SK-N-SH treated with all-trans-retinoic acid at 6 μM for 48 hours (cell line): ENCODE data around the gene CLNK.

Experiments used
- ATAC-seq: fragments of 200-7000 bp; cut with Tn5 transposase; 3 replicates; pipeline ENCODE4 v1.9.1; 2020; ENCODE audit warnings: mild to moderate bottlenecking, moderate library complexity
- ARNTL ChIP-seq: fragments of 450-650 bp; formaldehyde crosslinking; IDR thresholded peaks from 2 replicates; pipeline ENCODE4 v1.5.0; 2020; ENCODE audit warnings: low read depth, mild to moderate bottlenecking, moderate library complexity, borderline replicate concordance
- BACH2 ChIP-seq: fragments of 250-450 bp; sonication (Bioruptor Pico); IDR thresholded peaks from 2 replicates; pipeline ENCODE4 v1.9.0; 2021; ENCODE audit warnings: mild to moderate bottlenecking, borderline replicate concordance
- CREB5 ChIP-seq: fragments of 250-450 bp; sonication (Bioruptor Pico); IDR thresholded peaks from 2 replicates; pipeline ENCODE4 v1.5.1; 2020; ENCODE audit warnings: low read depth, mild to moderate bottlenecking, moderate library complexity
- CSDC2 ChIP-seq: fragments of 250-450 bp; sonication (Bioruptor Pico); IDR thresholded peaks from 2 replicates; pipeline ENCODE4 v1.5.0; 2020; ENCODE audit warnings: mild to moderate bottlenecking, moderate library complexity
- CSRNP3 ChIP-seq: fragments of 250-450 bp; sonication (Bioruptor Pico); IDR thresholded peaks from 2 replicates; pipeline ENCODE4 v1.5.1; 2021; ENCODE audit warnings: mild to moderate bottlenecking, moderate library complexity
- ESRRG ChIP-seq: fragments of 250-450 bp; sonication (Bioruptor Pico); IDR thresholded peaks from 2 replicates; pipeline ENCODE4 v1.6.1; 2021; ENCODE audit warnings: mild to moderate bottlenecking
- GLIS3 ChIP-seq: fragments of 250-450 bp; sonication (Bioruptor Pico); IDR thresholded peaks from 2 replicates; pipeline ENCODE4 v1.5.0; 2020; ENCODE audit warnings: mild to moderate bottlenecking, moderate library complexity
- ISL1 ChIP-seq: fragments of 250-450 bp; sonication (Bioruptor Pico); IDR thresholded peaks from 2 replicates; pipeline ENCODE4 v2.1.2; 2022; ENCODE audit warnings: mild to moderate bottlenecking, moderate library complexity
- OSR1 ChIP-seq: fragments of 250-450 bp; sonication (Bioruptor Pico); IDR thresholded peaks from 2 replicates; pipeline ENCODE4 v1.8.0; 2022; ENCODE audit warnings: moderate library complexity, mild to moderate bottlenecking, inconsistent platforms
- PATZ1 ChIP-seq: fragments of 250-450 bp; sonication (Bioruptor Pico); IDR thresholded peaks from 2 replicates; pipeline ENCODE4 v1.8.0; 2020; ENCODE audit warnings: mild to moderate bottlenecking, moderate library complexity, borderline replicate concordance
- PPARA ChIP-seq: fragments of 250-450 bp; sonication (Bioruptor Pico); IDR thresholded peaks from 2 replicates; pipeline ENCODE4 v1.5.0; 2020; ENCODE audit warnings: mild to moderate bottlenecking, borderline replicate concordance
- RARB ChIP-seq: fragments of 250-450 bp; sonication (Bioruptor Pico); IDR thresholded peaks from 2 replicates; pipeline ENCODE4 v1.8.0; 2021; ENCODE audit warnings: mild to moderate bottlenecking, moderate library complexity
- SNAI2 ChIP-seq: fragments of 250-450 bp; sonication (Bioruptor Pico); IDR thresholded peaks from 2 replicates; pipeline ENCODE4 v1.5.0; 2020; ENCODE audit warnings: mild to moderate bottlenecking, moderate library complexity
- TCF4 ChIP-seq: fragments of 250-450 bp; sonication (Bioruptor Pico); IDR thresholded peaks from 2 replicates; pipeline ENCODE4 v1.8.0; 2021; ENCODE audit warnings: mild to moderate bottlenecking, moderate library complexity, borderline replicate concordance
- TOX ChIP-seq: fragments of 250-450 bp; sonication (Bioruptor Pico); IDR thresholded peaks from 2 replicates; pipeline ENCODE4 v1.8.0; 2021; ENCODE audit warnings: mild to moderate bottlenecking, moderate library complexity, borderline replicate concordance
- TSHZ2 ChIP-seq: fragments of 250-450 bp; sonication (Bioruptor Pico); IDR thresholded peaks from 2 replicates; pipeline ENCODE4 v1.5.0; 2020; ENCODE audit warnings: mild to moderate bottlenecking, moderate library complexity
- ZC3H10 ChIP-seq: fragments of 250-450 bp; sonication (Bioruptor Pico); IDR thresholded peaks from 2 replicates; pipeline ENCODE4 v1.5.1; 2021; ENCODE audit warnings: mild to moderate bottlenecking, moderate library complexity
- ZFP30 ChIP-seq: fragments of 450-650 bp; formaldehyde crosslinking; IDR thresholded peaks from 2 replicates; pipeline ENCODE4 v1.5.0; 2022; ENCODE audit warnings: mild to moderate bottlenecking, moderate library complexity
- ZNF565 ChIP-seq: fragments of 450-650 bp; formaldehyde crosslinking; conservative IDR thresholded peaks from 2 replicates; pipeline ENCODE4 v1.5.0; 2020; ENCODE audit warnings: low read depth, mild to moderate bottlenecking, moderate library complexity
- ZNF70 ChIP-seq: fragments of 450-650 bp; formaldehyde crosslinking; IDR thresholded peaks from 2 replicates; pipeline ENCODE4 v1.5.0; 2020; ENCODE audit warnings: mild to moderate bottlenecking, moderate library complexity
- ZNF8 ChIP-seq: fragments of 450-650 bp; formaldehyde crosslinking; IDR thresholded peaks from 2 replicates; pipeline ENCODE4 v1.5.0; 2020; ENCODE audit warnings: mild to moderate bottlenecking, moderate library complexity

Gene CLNK

GRCh38 chr4:10442976-10443375, 241.6 kb downstream of the CLNK start:
- no peak for ATAC-seq
- TF ChIP-seq PPARA (CRISPR knock-in tag), result no peak
- TF ChIP-seq CSDC2 (CRISPR knock-in tag), result no peak
- TF ChIP-seq PATZ1 (CRISPR knock-in tag), result no peak
- no peak for TF ChIP-seq ZC3H10 (CRISPR knock-in tag)
- no peak for TF ChIP-seq TCF4 (CRISPR knock-in tag)
- TF ChIP-seq BACH2 (CRISPR knock-in tag), result no peak
- no peak for TF ChIP-seq SNAI2 (CRISPR knock-in tag)
- no peak for TF ChIP-seq ZNF8 (CRISPR knock-in tag)
- no peak for TF ChIP-seq TOX (CRISPR knock-in tag)
- no peak for TF ChIP-seq ESRRG (CRISPR knock-in tag)
- no peak for TF ChIP-seq TSHZ2 (CRISPR knock-in tag)
- TF ChIP-seq OSR1, result no peak
- no peak for TF ChIP-seq ZNF565 (CRISPR knock-in tag)
- TF ChIP-seq ISL1, result no peak
- TF ChIP-seq ARNTL (CRISPR knock-in tag), result no peak
- no peak for TF ChIP-seq ZNF70 (CRISPR knock-in tag)
- no peak for TF ChIP-seq GLIS3 (CRISPR knock-in tag)

GRCh38 chr4:10441512-10441911, 243.1 kb downstream of the CLNK start:
- no peak for ATAC-seq
- TF ChIP-seq ZFP30 (CRISPR knock-in tag), result no peak
- TF ChIP-seq CSRNP3 (CRISPR knock-in tag), result no peak
- TF ChIP-seq ZC3H10 (CRISPR knock-in tag), result no peak
- TF ChIP-seq TCF4 (CRISPR knock-in tag), result no peak
- no peak for TF ChIP-seq ZNF565 (CRISPR knock-in tag)
- no peak for TF ChIP-seq CREB5 (CRISPR knock-in tag)
- TF ChIP-seq ZNF8 (CRISPR knock-in tag), result no peak
- no peak for TF ChIP-seq ISL1
- no peak for TF ChIP-seq OSR1
- TF ChIP-seq TOX (CRISPR knock-in tag), result no peak
- TF ChIP-seq RARB (CRISPR knock-in tag), result no peak
- TF ChIP-seq ARNTL (CRISPR knock-in tag), result no peak
- TF ChIP-seq CSDC2 (CRISPR knock-in tag), result no peak
- TF ChIP-seq PPARA (CRISPR knock-in tag), result no peak
- no peak for TF ChIP-seq ESRRG (CRISPR knock-in tag)
- TF ChIP-seq PATZ1 (CRISPR knock-in tag), result no peak
- TF ChIP-seq TSHZ2 (CRISPR knock-in tag), result no peak
- no peak for TF ChIP-seq ZNF70 (CRISPR knock-in tag)
